HepG2 (cell line): ENCODE measurements around the gene CES5A. TPM values are rescaled to one million over a fixed set of nuclear protein-coding genes. Genes with fewer than 3 reads are reported as not detected.

Source experiments
- ATAC-seq: fragments of 200-7000 bp; cut with Tn5 transposase; 3 replicates; pipeline ENCODE4 v1.9.1; 2020; ENCODE audit warnings: mild to moderate bottlenecking, moderate library complexity
- BruUV-seq: library from RNA; stranded (reverse); fragments of 400-500 nt; replicated peaks from 2 replicates; lab custom pipeline; 2021; lab: Mats Ljungman, UMichigan
- CTCF ChIA-PET: fragments of 300-600 bp; formaldehyde crosslinking; extraction: SDS; loops from one replicate; lab custom pipeline; 2021; ENCODE audit warnings: low total read pairs, inconsistent platforms, low intra/inter-chr PET ratio; lab: Yijun Ruan, JAX
- POLR2A ChIA-PET: fragments of 350-600 bp; sonication (Branson Sonifier 250); formaldehyde crosslinking; loops from one replicate; lab custom pipeline; 2020; ENCODE audit warnings: antibody characterized with exemption, inconsistent platforms; lab: Yijun Ruan, JAX
- DNase-seq: peaks from one replicate; pipeline ENCODE4 v3.0.0-alpha.2; 2015; ENCODE audit warnings: low spot score
- FAIRE-seq: peaks from 3 replicates; lab custom pipeline; 2011; peaks lifted over from hg19 to GRCh38; lab: Jason Lieb, UNC
- H2AFZ ChIP-seq: one replicate; pipeline ENCODE4 v1.6.1; 2011; ENCODE audit warnings: low read length, inconsistent platforms
- H3K27ac ChIP-seq: fragments of 300-600 bp; 3 replicates; pipeline ENCODE4 v1.8.0; 2011; ENCODE audit warnings: mixed run types, mild to moderate bottlenecking, mixed read lengths, low read length, inconsistent platforms; ENCODE audit not compliant: insufficient read depth; ENCODE audit errors: extremely low read length
- H3K27me3 ChIP-seq, 2 experiments: fragments of 200-600 bp in 1 of 2; 2 replicates in 1 of 2; 3 replicates in 1 of 2; pipeline versions ENCODE4 v1.6.0 to v1.8.0; 2011; ENCODE audit warnings: low read length in 2 of 2, mild to moderate bottlenecking in 2 of 2, moderate library complexity in 2 of 2, inconsistent platforms in 1 of 2; ENCODE audit not compliant: insufficient read depth in 2 of 2, control insufficient read depth in 1 of 2
- H3K36me3 ChIP-seq, 2 experiments: fragments of 200-600 bp in 1 of 2; replicated peaks in 1 of 2; 2 replicates in 1 of 2; 3 replicates in 1 of 2; pipeline versions ENCODE4 v1.5.1 to v1.8.0; 2011; ENCODE audit warnings: low read length in 2 of 2, inconsistent platforms in 1 of 2; ENCODE audit not compliant: insufficient read depth in 2 of 2, control insufficient read depth in 1 of 2
- H3K4me1 ChIP-seq: 2 replicates; pipeline ENCODE4 v1.5.1; 2012; ENCODE audit warnings: low read length, inconsistent platforms; ENCODE audit not compliant: insufficient read depth
- H3K4me2 ChIP-seq: 2 replicates; pipeline ENCODE4 v1.6.0; 2011; ENCODE audit warnings: low read depth, low read length, inconsistent platforms
- H3K4me3 ChIP-seq, 3 experiments: fragments of 200-600 bp in 1 of 3; sonication (generic), shearing (Covaris generic) in 1 of 3; replicated peaks in 1 of 3; 2 replicates each; pipeline ENCODE4 v1.5.1; 2011 to 2016; ENCODE audit warnings: low read length in 3 of 3, inconsistent platforms in 2 of 3, low read depth in 2 of 3, mild to moderate bottlenecking in 2 of 3, control low read depth in 1 of 3, mixed read lengths in 1 of 3; ENCODE audit not compliant: insufficient read depth in 1 of 3
- H3K79me2 ChIP-seq: one replicate; pipeline ENCODE4 v1.6.1; 2011; ENCODE audit warnings: low read length, inconsistent platforms; ENCODE audit not compliant: insufficient read depth
- H3K9ac ChIP-seq: 2 replicates; pipeline ENCODE4 v1.6.0; 2011; ENCODE audit warnings: mild to moderate bottlenecking, low read depth, low read length, inconsistent platforms; ENCODE audit not compliant: insufficient read depth
- H3K9me3 ChIP-seq: 2 replicates; pipeline ENCODE4 v1.5.1; 2012; ENCODE audit warnings: mild to moderate bottlenecking, low read length
- H4K20me1 ChIP-seq: 2 replicates; pipeline ENCODE4 v1.6.0; 2011; ENCODE audit warnings: inconsistent platforms, mild to moderate bottlenecking, low read length, moderate library complexity; ENCODE audit not compliant: insufficient read depth
- IRF9 ChIP-seq: sonication (generic); formaldehyde crosslinking; IDR thresholded peaks from 2 replicates; pipeline ENCODE4 v1.8.0; 2022; ENCODE audit warnings: missing genetic modification reagents, mild to moderate bottlenecking, borderline replicate concordance
- MTF2 ChIP-seq: sonication (generic); formaldehyde crosslinking; IDR thresholded peaks from 2 replicates; pipeline ENCODE4 v1.5.0; 2020; ENCODE audit warnings: missing genetic modification reagents, borderline replicate concordance
- MXD4 ChIP-seq: IDR thresholded peaks from 2 replicates; pipeline ENCODE4 v1.6.1; 2016; ENCODE audit warnings: mild to moderate bottlenecking, missing biosample characterization, missing genetic modification reagents
- NCOA2 ChIP-seq: sonication (generic); formaldehyde crosslinking; IDR thresholded peaks from 2 replicates; pipeline ENCODE4 v1.8.0; 2022; ENCODE audit warnings: inconsistent platforms
- PHF8 ChIP-seq: sonication (generic); formaldehyde crosslinking; IDR thresholded peaks from 2 replicates; pipeline ENCODE4 v1.5.0; 2020; ENCODE audit warnings: missing genetic modification reagents
- STAT6 ChIP-seq: sonication (generic); formaldehyde crosslinking; IDR thresholded peaks from 2 replicates; pipeline ENCODE4 v1.4.0; 2020; ENCODE audit warnings: missing genetic modification reagents, mild to moderate bottlenecking, borderline replicate concordance
- ZBTB49 ChIP-seq: sonication (generic); formaldehyde crosslinking; IDR thresholded peaks from 2 replicates; pipeline ENCODE4 v1.4.0; 2020; ENCODE audit warnings: missing genetic modification reagents, borderline replicate concordance
- ZNF331 ChIP-seq: sonication (generic); formaldehyde crosslinking; IDR thresholded peaks from 2 replicates; pipeline ENCODE4 v1.4.0; 2020; ENCODE audit warnings: missing genetic modification reagents
- ZNF34 ChIP-seq: sonication (generic); formaldehyde crosslinking; IDR thresholded peaks from 2 replicates; pipeline ENCODE4 v1.4.0; 2020; ENCODE audit warnings: mild to moderate bottlenecking, missing genetic modification reagents, borderline replicate concordance
- WGBS: methylation state at CpG from one replicate; pipeline ENCODE4 v1.1.6; 2017; ENCODE audit warnings: low lambda C conversion rate; 5-methylcytosine and 5-hydroxymethylcytosine counted together
- in situ Hi-C: cut with HindIII; loops from 2 replicates; pipeline ENCODE4 v1.10.0; 2017; ENCODE audit warnings: low pct_unique_long_range_greater_than_20kb; ENCODE audit not compliant: extremely low pct_ligation_motif_present
- intact Hi-C: fragments of 100-400 bp; cut with micrococcal nuclease; formaldehyde crosslinking; loops from one replicate; pipeline ENCODE4 v1.10.0; 2022; ENCODE audit not compliant: unreplicated experiment
- polyA plus RNA-seq, 8 experiments: library from polyadenylated mRNA; depleted of rRNA in 3 of 8; stranded (reverse) in 7 of 8; unstranded in 1 of 8; fragments of >200 nt; fragmentation: Illumina TruSeq in 4 of 8; extraction: Trizol in 4 of 8; gene quantifications; 2 replicates each; pipeline versions ENCODE4 v1.2.1 to v1.2.3, GENCODE V29; 2011 to 2016; ENCODE audit warnings: low read depth in 4 of 8, missing spikeins in 1 of 8, mixed read lengths in 1 of 8; ENCODE audit not compliant: insufficient read depth in 1 of 8
- total RNA-seq, 5 experiments: library from RNA; depleted of rRNA; stranded (reverse); fragments of >200 nt; fragmentation: Illumina TruSeq; extraction: Trizol; gene quantifications; 2 replicates each; pipeline ENCODE4 v1.2.3, GENCODE V29; 2016; ENCODE audit warnings: low read depth in 1 of 5

The CES5A gene
- total and polyA plus RNA-seq, 2 of the 13 experiments (the other 11 are each of a cell fraction or from before 2014, with no cell fraction given): not detected

- H3K4me2 ChIP-seq: no peak overlapping the region
- ChIA-PET POLR2A (no interaction called here), CTCF (no interaction called here)
- no peak overlapping the region for H3K4me3 ChIP-seq
- H3K4me1 ChIP-seq: no peaks in the 10 kb centered on the region
- BruUV-seq: no TSS peak
- TF ChIP-seq ZBTB49: no peak
- no peak for TF ChIP-seq STAT6 (CRISPR knock-in tag)
- TF ChIP-seq IRF9 (CRISPR knock-in tag): no peak
- no peak for TF ChIP-seq ZNF34
- TF ChIP-seq NCOA2 (CRISPR knock-in tag): no peak
- no peak for TF ChIP-seq PHF8
- no peak for TF ChIP-seq MTF2 (CRISPR knock-in tag)
- TF ChIP-seq ZNF331 (CRISPR knock-in tag): no peak
- no peak for TF ChIP-seq MXD4 (CRISPR knock-in tag)
- H3K79me2 ChIP-seq: no peaks in the 10 kb centered on the region
- H3K27ac ChIP-seq: no peak overlapping the region
- no peak for ATAC-seq
- H3K9ac ChIP-seq: no peak overlapping the region
- intact Hi-C loops: no loop called here
- in situ Hi-C loops: no loop called here
- H3K9me3 ChIP-seq: peaks cover 9% of the 10 kb centered on the region; the same call in 1 of the 2 replicates
- H4K20me1 ChIP-seq: no peaks in the 10 kb centered on the region
- 16% methylated on average over 6 of the region's 6 CpGs for WGBS
- FAIRE-seq: no peak
- no peak for DNase-seq
- peaks cover 5 to 6% of the 10 kb centered on the region in 2 experiments; a peak in 1 of 5 replicates for H3K27me3 ChIP-seq
- no peak overlapping the region for H2AFZ ChIP-seq
- H3K36me3 ChIP-seq: no peaks in the 10 kb centered on the region
Measured at GRCh38 chr16:55906123-55906522, 30.9 kb upstream of the CES5A start.
